GM18498 (cell line): Measurements from ENCODE around the gene SUSD6.
"Not testable (repeated sequence)": the region's sequence is repeated elsewhere in the genome, so short reads cannot be mapped to it uniquely, and the experiment has no call there.

Source experiments
- ATAC-seq: cut with Tn5 transposase; IDR thresholded peaks from one replicate; pipeline ENCODE4 v1.9.1; 2021; ENCODE audit warnings: mild to moderate bottlenecking, moderate library complexity; ENCODE audit not compliant: unreplicated experiment

SUSD6 gene

GRCh38 chr14:69587389-69587788, 24.0 kb upstream of the SUSD6 start:
- ATAC-seq = no peak

DNA sequence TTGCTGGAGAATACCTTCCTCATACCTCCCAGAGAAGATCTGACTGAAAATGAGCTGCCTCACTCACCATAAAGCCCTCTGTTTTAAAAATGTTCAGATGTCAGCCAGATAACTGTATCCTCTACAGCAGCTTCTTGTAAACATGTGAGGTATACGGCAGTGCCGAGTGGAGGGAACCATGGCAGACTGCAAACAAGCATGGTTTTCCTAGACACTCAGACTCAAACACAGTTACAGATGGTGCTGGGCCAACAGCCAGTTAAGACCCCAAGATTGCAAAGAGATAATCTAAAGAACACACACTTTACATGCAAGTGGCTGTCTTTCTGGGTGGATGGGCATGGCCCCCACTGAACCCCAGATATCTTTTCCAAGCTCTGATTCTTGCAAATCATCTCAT, 20.1 kb upstream of the SUSD6 start:
- no peak for ATAC-seq

GRCh38 chr14:69593018-69593677, 18.2 kb upstream of the SUSD6 start:
- ATAC-seq = no peak

- no peak for ATAC-seq
Measured at GRCh38 chr14:69594846-69595245, 16.6 kb upstream of the SUSD6 start.

GRCh38 chr14:69595336-69595735, 16.1 kb upstream of the SUSD6 start:
- ATAC-seq = no peak

- ATAC-seq = not testable (repeated sequence)
Measured at GRCh38 chr14:69599431-69599830, 12.0 kb upstream of the SUSD6 start.

- ATAC-seq = no peak
Measured at GRCh38 chr14:69600304-69600891, 11.0 kb upstream of the SUSD6 start.

DNA sequence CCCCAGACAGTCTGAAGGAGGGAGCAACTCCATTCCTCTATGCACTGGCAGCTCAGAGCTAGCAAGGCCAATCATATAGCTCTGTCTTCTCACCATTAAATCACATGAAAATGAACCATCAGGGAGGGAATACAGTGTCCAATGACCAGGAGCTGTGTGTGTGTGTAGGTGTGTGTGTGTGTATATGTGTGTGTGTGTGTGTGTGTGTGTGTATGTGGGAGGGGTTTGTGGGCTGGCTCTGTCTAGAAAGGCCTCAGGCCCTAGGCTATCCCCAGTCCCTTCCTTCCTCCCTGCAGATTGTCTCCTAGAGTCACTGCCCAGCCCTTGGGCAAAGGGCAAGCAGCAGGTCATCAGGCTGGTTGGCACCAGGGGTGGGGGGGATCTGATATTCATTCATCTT, 5.7 kb upstream of the SUSD6 start:
- no peak for ATAC-seq

GRCh38 chr14:69606258-69607184, 4.9 kb upstream of the SUSD6 start:
- no peak for ATAC-seq

DNA sequence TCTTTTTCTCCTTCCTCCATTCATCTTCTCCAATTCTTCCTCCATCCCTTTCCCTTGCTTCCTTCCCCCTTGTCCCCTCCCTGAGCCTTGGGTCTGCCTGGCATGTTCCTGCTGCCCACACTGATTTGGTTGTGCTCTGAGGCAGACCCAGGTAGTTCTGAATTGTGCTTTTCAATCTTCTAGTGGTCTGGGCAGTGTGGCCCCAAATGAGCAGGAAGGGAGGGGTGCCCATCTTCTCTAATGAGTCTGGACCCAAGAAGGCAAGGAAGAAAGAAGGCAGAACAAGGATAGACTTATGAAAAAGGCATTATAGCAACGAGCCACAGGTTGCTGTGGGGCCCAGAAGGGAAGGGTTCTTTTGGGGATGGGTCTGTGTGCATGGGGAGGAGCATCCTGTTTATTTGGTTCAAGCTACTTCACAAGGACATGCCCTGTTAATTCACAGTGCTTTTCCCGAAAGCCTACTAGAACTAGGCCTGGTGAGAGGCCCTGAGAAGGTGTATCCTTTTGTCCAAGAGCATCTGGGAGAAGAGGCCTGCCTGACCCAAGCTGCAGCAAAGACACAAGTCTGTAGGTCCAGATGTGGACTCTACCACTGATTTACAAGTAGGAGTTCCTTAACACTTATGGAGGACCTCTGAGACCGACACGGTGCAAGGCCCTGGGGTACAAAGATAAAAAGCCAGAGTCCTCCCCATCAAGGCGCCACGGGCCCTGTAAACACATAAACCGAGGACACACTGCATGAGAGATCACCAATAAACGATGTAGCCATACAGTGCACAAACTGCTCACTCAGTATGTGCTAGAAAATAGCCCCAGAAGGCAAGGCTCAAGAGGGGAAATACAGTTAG, 1.1 kb upstream of the SUSD6 start:
- ATAC-seq = no peak

- no peak for ATAC-seq
Measured at GRCh38 chr14:69610874-69611171, 573 bp upstream of the SUSD6 start.

DNA sequence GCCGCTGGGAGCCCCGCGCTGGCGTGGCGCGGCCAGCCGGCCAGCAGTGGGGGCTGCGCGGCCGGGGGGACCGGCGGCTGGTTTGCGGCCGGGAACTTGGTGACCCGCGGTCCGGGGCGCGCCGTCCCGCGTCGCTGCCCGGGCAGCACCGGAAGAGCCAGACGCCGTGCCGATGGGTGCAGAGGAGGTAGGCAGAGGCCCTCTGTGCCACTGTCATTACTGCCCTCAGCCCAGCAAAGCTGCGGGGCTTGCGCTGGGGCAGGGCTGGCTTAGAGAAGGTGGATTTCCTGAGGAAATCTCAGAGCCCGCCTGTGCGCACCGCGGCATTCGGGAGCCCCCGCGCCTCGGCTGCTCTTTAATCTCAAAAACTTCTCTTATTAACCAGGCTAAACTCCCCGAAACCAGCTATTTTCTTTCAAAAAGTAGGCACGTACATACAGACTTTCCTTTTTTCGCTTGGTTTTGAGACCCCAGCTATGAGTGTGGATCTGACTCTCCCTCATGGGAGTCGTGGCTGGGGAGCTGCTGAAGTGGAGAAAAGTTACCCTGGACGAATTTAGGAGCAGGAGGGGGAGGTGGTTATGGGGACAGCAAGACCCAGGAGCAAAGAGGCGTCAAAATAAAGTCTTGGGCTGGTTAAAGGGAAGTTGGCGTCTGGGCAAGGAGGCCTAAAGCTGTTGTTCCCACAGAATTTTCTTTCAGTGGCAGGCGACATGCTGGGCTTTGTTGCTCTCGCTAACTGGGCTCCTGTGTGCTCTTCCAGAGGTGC, 802 bp downstream of the SUSD6 start:
- ATAC-seq = peak; percentile 20

- no peak for ATAC-seq
Measured at GRCh38 chr14:69612783-69613130, 1.4 kb downstream of the SUSD6 start.

DNA sequence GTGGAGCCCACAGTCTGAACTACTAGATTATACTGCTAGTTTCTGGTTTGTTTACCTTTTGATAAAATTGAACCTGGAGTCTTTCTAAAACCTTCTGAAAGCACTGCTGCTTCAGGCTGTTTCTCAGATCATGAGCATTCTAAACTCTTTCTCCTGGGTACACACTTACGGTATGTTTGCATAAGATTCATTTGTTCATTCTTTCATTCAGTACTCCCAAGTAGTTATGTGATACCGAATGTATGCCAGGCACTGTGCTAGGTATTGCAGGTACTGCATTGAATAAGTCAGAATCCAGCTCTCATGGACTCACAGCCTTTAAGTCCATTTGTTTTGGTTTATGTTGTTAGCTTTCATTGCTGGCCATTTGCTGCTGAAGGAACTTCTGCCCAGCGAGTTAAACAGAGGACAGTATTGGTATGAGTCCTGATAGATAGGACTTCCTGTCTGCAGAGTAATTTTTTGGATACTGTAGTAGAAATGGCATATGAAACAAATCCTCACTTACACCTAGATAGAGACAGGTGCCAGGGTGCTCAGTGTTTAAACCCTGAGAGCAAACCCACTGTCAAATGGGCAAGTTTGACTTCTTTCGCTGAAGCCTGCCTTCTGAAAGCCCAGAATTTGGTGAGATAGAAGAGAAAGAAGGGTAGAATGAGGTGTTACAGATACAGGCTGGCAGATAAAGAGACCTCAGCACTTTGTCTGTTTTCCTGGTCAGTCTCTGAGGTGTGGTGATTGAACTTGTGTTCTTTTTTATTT, 2.1 kb downstream of the SUSD6 start:
- ATAC-seq = no peak

GRCh38 chr14:69614592-69614991, 3.2 kb downstream of the SUSD6 start:
- no peak for ATAC-seq

- ATAC-seq = peak; percentile 1
Measured at GRCh38 chr14:69615121-69615495, 3.7 kb downstream of the SUSD6 start.

DNA sequence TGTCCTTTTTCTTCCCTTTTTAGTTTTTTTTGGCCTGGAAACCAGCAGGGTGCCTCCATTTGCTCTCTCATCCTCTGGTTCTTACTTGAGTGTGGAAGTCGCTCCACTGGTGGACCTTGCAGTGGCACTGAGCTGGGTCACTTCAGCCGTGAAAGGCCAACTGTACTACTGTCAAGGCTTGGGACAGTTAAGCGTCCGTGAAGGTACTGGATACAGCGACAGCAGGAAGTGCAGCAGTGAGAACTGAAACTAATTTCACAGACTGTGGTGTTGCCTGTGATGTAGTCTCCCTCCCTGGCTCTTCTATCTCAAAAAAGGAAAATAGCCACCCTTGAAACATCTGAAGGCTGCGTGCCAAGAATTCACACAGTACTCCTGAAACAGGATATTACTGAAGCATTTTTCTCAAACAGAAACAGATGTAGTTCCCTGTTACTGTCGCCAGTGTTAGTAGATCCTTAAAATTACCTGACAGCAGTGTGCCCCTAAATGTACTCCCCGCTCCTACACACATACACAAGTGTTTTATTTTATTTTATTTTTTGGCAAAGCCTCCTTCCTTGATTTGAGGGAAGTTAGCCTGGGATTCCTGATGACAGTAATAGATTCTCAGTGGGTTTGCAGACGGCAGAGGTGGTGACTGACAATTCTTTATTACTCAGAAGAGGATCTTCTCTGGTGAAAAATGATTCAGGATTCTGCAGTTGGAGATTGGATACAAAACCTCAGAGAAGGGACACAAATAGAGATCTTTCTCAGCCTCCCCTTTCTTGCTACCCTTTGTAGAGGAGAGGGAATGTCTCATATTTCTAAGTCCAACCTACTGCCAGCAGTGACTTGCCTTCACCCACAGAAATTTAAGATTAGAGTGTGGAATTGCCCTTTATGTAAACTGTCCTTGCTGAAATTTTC, 4.4 kb downstream of the SUSD6 start:
- ATAC-seq = peak; percentile 53

DNA sequence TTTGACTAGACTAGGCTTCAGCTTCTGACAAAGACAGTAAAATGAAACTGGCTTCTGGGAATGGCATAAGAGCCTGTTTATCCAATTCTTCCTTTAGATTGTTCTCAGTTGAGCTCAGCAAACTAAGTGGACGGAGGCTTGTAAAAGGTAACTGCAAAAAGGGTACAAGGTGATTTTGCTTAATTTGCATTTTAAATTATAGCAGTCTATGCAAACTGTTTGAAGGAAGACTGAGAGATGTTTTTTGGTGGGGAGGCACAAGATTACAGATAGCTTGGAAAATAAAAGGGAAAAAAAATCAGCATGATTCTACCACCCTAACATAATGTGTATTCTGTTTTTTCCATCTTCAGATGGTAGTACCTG, 5.0 kb downstream of the SUSD6 start:
- ATAC-seq = no peak

DNA sequence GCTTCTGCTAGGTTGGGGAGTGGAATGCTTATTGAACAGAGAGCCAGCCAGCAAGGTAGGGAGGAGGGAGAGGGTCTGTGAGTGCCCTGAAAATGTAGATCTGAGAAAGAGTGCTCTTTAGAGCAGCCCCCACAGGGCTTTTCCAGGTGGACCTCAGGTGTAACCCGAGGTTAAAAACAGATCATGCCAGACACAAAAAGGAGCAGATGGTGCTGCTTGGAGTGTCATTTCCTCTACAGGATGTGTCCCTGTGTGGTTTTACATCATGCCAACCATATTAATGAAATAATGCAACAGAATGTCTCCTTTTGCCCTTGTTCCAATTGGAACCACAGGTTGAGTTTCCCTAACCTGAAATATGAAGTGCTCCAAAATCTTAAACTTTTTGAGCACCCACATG, 6.4 kb downstream of the SUSD6 start:
- no peak for ATAC-seq
